ENCODE measurements around the gene TRIP12. TPM values are rescaled to one million over a fixed set of nuclear protein-coding genes. Genes with fewer than 3 reads are reported as not detected.
"Not testable (repeated sequence)": the region's sequence is repeated elsewhere in the genome, so short reads cannot be mapped to it uniquely, and the experiment has no call there.

Gene TRIP12
- total RNA-seq, 1 donor from 2014 or later, result 222 TPM

- intact Hi-C loops (cut with DNase I), result loop anchor here (5.0 kb wide), 1 partner anchor 120 kb away; no protein-coding TSS in a partner anchor
- peak; percentile 95 for DNase-seq (ENCODE audit: low spot score)
Observed at GRCh38 chr2:229922449-229923386, 909 bp upstream of the TRIP12 start, which contains the start of gene FBXO36. TSS of gene FBXO36 (plus strand) at chr2:229922503. CDS start at chr2:229922514, 11 bp downstream.

GRCh38 chr2:229921101-229921891 lies 513 bp downstream of the TRIP12 start:
- intact Hi-C loops (cut with DNase I), result loop anchor here (5.0 kb wide), 1 partner anchor 119 kb away; no protein-coding TSS in a partner anchor
- DNase-seq (ENCODE audit: low spot score), result peak; percentile 82

- DNase-seq (ENCODE audit: low spot score), result no peak
- intact Hi-C loops (cut with DNase I), result loop anchor here (5.0 kb wide), 1 partner anchor 118 kb away; no protein-coding TSS in a partner anchor
Observed at GRCh38 chr2:229920011-229920641, 1.7 kb downstream of the TRIP12 start.

GRCh38 chr2:229917793-229918192 lies 4.0 kb downstream of the TRIP12 start:
- DNase-seq (ENCODE audit: low spot score), result no peak
- intact Hi-C loops (cut with DNase I), result no loop called here

- intact Hi-C loops (cut with DNase I), result no loop called here
- no peak for DNase-seq (ENCODE audit: low spot score)
Observed at GRCh38 chr2:229914171-229914570, 7.6 kb downstream of the TRIP12 start.

GRCh38 chr2:229910832-229911412 lies 10.9 kb downstream of the TRIP12 start:
- intact Hi-C loops (cut with DNase I), result no loop called here
- DNase-seq (ENCODE audit: low spot score), result no peak

- intact Hi-C loops (cut with DNase I), result no loop called here
- DNase-seq (ENCODE audit: low spot score), result no peak
Observed at GRCh38 chr2:229910147-229910831, 11.5 kb downstream of the TRIP12 start.

GRCh38 chr2:229909090-229909489 lies 12.7 kb downstream of the TRIP12 start:
- no peak for DNase-seq (ENCODE audit: low spot score)
- intact Hi-C loops (cut with DNase I), result no loop called here

- intact Hi-C loops (cut with DNase I), result no loop called here
- no peak for DNase-seq (ENCODE audit: low spot score)
Observed at GRCh38 chr2:229905601-229906000, 16.2 kb downstream of the TRIP12 start.

- no peak for DNase-seq (ENCODE audit: low spot score)
- intact Hi-C loops (cut with DNase I), result no loop called here
Observed at GRCh38 chr2:229903037-229903436, 18.8 kb downstream of the TRIP12 start.

- intact Hi-C loops (cut with DNase I), result no loop called here
- no peak for DNase-seq (ENCODE audit: low spot score)
Observed at GRCh38 chr2:229901819-229902218, 20.0 kb downstream of the TRIP12 start.

- intact Hi-C loops (cut with DNase I); DNase-seq (ENCODE audit: low spot score): not testable (repeated sequence)
Observed at GRCh38 chr2:229900514-229900913, 21.3 kb downstream of the TRIP12 start.

- intact Hi-C loops (cut with DNase I), result no loop called here
- DNase-seq (ENCODE audit: low spot score), result no peak
Observed at GRCh38 chr2:229900012-229900411, 21.8 kb downstream of the TRIP12 start.

- no peak for DNase-seq (ENCODE audit: low spot score)
- intact Hi-C loops (cut with DNase I), result no loop called here
Observed at GRCh38 chr2:229899604-229900003, 22.2 kb downstream of the TRIP12 start.

GRCh38 chr2:229896857-229897256 lies 25.0 kb downstream of the TRIP12 start:
- no peak for DNase-seq (ENCODE audit: low spot score)
- intact Hi-C loops (cut with DNase I), result no loop called here

GRCh38 chr2:229889023-229889422 lies 32.8 kb downstream of the TRIP12 start:
- intact Hi-C loops (cut with DNase I), result no loop called here
- no peak for DNase-seq (ENCODE audit: low spot score)

- DNase-seq (ENCODE audit: low spot score), result no peak
- intact Hi-C loops (cut with DNase I), result no loop called here
Observed at GRCh38 chr2:229888031-229888430, 33.8 kb downstream of the TRIP12 start.

- intact Hi-C loops (cut with DNase I), result no loop called here
Observed at GRCh38 chr2:229887441-229887840, 34.4 kb downstream of the TRIP12 start.

More at GRCh38 chr2:229887441-229887840, 34.4 kb downstream of the TRIP12 start:
- DNase-seq (ENCODE audit: low spot score), result no peak
